GM12873 (cell line): ENCODE results near the gene SP140L.

Experiments
- CTCF ChIP-seq: IDR thresholded peaks from 2 replicates; pipeline ENCODE4 v1.5.1; 2012; ENCODE audit warnings: low read depth, mild to moderate bottlenecking, moderate library complexity, low read length, control low read depth; ENCODE audit not compliant: insufficient read depth; ENCODE audit errors: missing control alignments

The SP140L gene

DNA sequence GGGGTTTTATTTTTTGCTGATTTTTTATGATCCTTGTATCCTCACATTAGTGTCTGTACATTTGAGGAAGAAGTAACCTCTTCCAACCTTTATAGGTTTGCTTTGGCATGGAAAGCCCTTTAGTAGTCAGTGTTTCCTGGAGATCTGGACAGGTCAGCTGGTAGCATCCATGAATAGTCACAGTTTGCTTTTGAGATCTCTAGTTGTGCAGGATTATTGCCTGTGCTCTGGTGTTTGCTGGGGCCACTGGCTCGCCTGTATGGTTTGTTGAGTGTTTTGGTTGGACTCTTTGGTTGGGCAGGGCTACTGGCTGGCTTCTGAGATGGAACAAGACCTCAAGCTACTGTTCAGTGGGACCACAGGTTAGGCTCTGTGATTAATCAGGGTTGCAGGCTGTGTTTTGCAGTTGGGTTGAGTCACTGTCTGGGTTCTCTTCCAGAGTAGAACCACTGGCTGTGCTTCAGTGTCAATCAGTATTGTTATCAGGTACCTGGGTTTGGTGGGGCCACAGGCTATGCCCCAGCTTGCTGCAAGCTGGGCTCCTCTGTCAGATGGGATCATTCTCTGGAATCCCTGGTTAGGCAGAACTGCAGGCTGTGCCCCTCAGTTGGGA lies 20.0 kb downstream of the SP140L start:
- TF ChIP-seq CTCF = no peak

DNA sequence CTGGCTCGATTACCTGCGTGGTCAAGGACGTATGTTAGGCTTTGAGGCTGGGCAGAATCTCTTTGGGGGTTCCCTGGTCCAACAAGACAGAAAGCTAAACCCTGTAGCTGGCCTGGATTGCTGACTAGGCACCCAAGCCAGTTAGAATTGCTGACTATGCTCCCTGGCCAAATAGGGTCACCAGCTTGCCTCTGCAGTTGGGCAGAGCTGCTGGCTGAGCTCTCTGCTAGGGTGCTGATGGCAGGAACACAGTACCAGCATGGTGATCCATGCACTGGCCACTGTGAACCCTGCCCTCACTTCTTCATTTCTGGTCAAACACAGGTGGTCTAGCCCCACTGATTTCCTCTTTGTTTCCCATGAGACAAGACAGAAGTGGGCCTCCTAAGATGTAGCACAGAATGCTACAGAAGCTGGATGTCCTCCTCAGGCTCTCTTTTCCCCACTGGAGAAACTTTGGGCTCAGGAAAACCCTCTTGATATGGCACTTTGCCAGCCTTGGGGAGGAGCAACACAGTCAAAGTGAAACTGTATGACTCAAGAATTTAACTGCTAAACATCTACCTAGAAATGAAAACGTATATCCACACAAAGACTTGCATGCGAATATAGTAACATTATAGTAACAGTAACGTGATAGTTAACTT lies 20.8 kb downstream of the SP140L start:
- TF ChIP-seq CTCF = no peak

DNA sequence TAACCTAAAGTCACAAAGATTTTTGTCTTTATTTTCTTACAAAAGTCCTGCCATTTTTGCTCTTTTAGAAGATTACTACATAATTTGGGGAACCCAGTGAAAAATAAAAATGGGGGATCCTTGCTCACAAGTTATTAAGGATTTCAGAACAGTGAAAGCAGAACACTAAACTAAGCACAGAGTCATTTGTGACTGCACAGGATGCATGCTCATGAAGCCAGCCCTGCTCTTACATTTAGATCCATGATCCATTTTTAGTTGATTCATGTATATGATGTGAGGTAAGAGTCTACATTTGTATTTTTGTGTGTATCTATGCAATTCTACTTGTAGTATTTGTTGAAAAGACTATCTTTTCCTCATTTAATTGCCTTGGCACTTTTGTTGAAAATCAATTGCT lies 21.8 kb downstream of the SP140L start:
- TF ChIP-seq CTCF = no peak

GRCh38 chr2:230356084-230356483 lies 29.1 kb downstream of the SP140L start:
- no peak for TF ChIP-seq CTCF

- TF ChIP-seq CTCF = no peak
These were observed 31.3 kb downstream of the SP140L start for GRCh38 chr2:230358305-230358704.

DNA sequence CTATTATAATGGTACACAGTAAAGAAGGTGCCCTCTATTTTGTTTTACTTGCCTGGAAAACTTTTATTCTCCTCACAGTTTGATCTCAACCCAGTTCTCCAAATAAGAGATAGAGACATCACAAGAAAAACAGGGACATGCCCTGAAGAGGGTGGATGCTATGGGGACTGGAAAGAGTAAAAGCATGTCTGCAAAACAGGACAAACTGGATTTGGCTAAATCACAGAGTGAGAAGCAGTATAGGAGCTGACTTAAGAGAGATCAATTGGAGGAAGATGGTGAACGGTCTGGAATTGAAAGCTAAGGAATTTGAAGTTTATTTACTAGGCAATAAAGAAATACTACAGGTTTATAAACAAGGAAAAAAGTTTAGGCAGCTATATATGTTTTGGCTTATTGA lies 33.0 kb downstream of the SP140L start:
- TF ChIP-seq CTCF = no peak

- TF ChIP-seq CTCF = no peak
These were observed 35.2 kb downstream of the SP140L start for GRCh38 chr2:230362030-230362691.
